ENCODE results near the gene RPL3. TPM values are rescaled to one million over a fixed set of nuclear protein-coding genes. Genes with fewer than 3 reads are reported as not detected.
"Not testable (repeated sequence)": the region's sequence is repeated elsewhere in the genome, so short reads cannot be mapped to it uniquely, and the experiment has no call there.

Gene RPL3
- total RNA-seq, 4 donors from 2014 or later, result 2,537 to 3,396 (median 3,080) TPM

- Histone ChIP-seq H3K9me3 (no peaks in the 10 kb centered on the region), H3K27me3 (no peaks in the 10 kb centered on the region), H3K27ac (peak overlapping the region; percentile 63), H3K4me1 (peaks cover 80% of the 10 kb centered on the region), H3K36me3 (no peaks in the 10 kb centered on the region), H3K4me3 (no peak overlapping the region)
- 76% methylated on average over 18 of the region's 18 CpGs for WGBS
- no peak for DNase-seq (ENCODE audit: low spot score in 2 of 2)
- no peak for TF ChIP-seq CTCF (IDR thresholded peaks at IDR 0.05)
- no peak for TF ChIP-seq POLR2AphosphoS5 (IDR thresholded peaks at IDR 0.05)
Measured at GRCh38 chr22:39360242-39360641, 40.8 kb upstream of the RPL3 start.

- H3K27me3 ChIP-seq, result no peaks in the 10 kb centered on the region
- H3K27ac ChIP-seq, result peak overlapping the region; percentile 63
- H3K36me3 ChIP-seq, result no peaks in the 10 kb centered on the region
- DNase-seq (ENCODE audit: low spot score in 2 of 2), result no peak
- peaks cover 79% of the 10 kb centered on the region for H3K4me1 ChIP-seq
- no peaks in the 10 kb centered on the region for H3K9me3 ChIP-seq
- H3K4me3 ChIP-seq, result no peak overlapping the region
- TF ChIP-seq CTCF (IDR thresholded peaks at IDR 0.05) (no peak), EP300 (IDR thresholded peaks at IDR 0.05) (no peak), POLR2A (IDR thresholded peaks at IDR 0.05) (no peak), POLR2AphosphoS5 (IDR thresholded peaks at IDR 0.05) (no peak)
- 75% methylated on average over 9 of the region's 9 CpGs for WGBS
Measured at GRCh38 chr22:39359659-39360195, 40.3 kb upstream of the RPL3 start.

- not testable (repeated sequence) for H3K4me3 ChIP-seq; H3K36me3 ChIP-seq; H3K9me3 ChIP-seq; H3K27ac ChIP-seq; DNase-seq (ENCODE audit: low spot score in 2 of 2); H3K27me3 ChIP-seq
- peaks cover 70% of the 10 kb centered on the region for H3K4me1 ChIP-seq
- WGBS, result 89% methylated on average over 13 of the region's 17 CpGs
Measured at GRCh38 chr22:39358197-39358596, 38.8 kb upstream of the RPL3 start.

GRCh38 chr22:39357110-39358108 lies 38.0 kb upstream of the RPL3 start:
- not testable (repeated sequence) for H3K4me3 ChIP-seq; H3K36me3 ChIP-seq; DNase-seq (ENCODE audit: low spot score in 2 of 2); H3K9me3 ChIP-seq; H3K27me3 ChIP-seq
- 85% methylated on average over 12 of the region's 53 CpGs for WGBS
- peaks cover 70% of the 10 kb centered on the region for H3K4me1 ChIP-seq
- peak overlapping the region; percentile 55 for H3K27ac ChIP-seq

GRCh38 chr22:39356464-39356863 lies 37.0 kb upstream of the RPL3 start:
- Histone ChIP-seq H3K4me1 (peaks cover 70% of the 10 kb centered on the region), H3K4me3 (no peak overlapping the region), H3K27ac (peak overlapping the region; percentile 64), H3K27me3 (no peaks in the 10 kb centered on the region), H3K9me3 (no peaks in the 10 kb centered on the region), H3K36me3 (no peaks in the 10 kb centered on the region)
- TF ChIP-seq POLR2A (IDR thresholded peaks at IDR 0.05) (no peak), POLR2AphosphoS5 (IDR thresholded peaks at IDR 0.05) (peak in 1 of 3 donors; percentile 76)
- DNase-seq (ENCODE audit: low spot score in 2 of 2), result no peak
- WGBS, result 60% methylated on average over 5 of the region's 5 CpGs

- H3K4me3 ChIP-seq; H3K27me3 ChIP-seq; DNase-seq (ENCODE audit: low spot score in 2 of 2); H3K9me3 ChIP-seq; H3K36me3 ChIP-seq: not testable (repeated sequence)
- Histone ChIP-seq H3K27ac (peak overlapping the region; percentile 64), H3K4me1 (peaks cover 74% of the 10 kb centered on the region)
- 93% methylated on average over 14 of the region's 14 CpGs for WGBS
Measured at GRCh38 chr22:39355805-39356204, 36.4 kb upstream of the RPL3 start.

GRCh38 chr22:39355080-39355479 lies 35.7 kb upstream of the RPL3 start:
- 84% methylated on average over 11 of the region's 12 CpGs for WGBS
- no peaks in the 10 kb centered on the region for H3K9me3 ChIP-seq
- H3K36me3 ChIP-seq, result no peaks in the 10 kb centered on the region
- H3K4me3 ChIP-seq, result no peak overlapping the region
- peaks cover 71% of the 10 kb centered on the region for H3K4me1 ChIP-seq
- DNase-seq (ENCODE audit: low spot score in 2 of 2), result no peak
- H3K27ac ChIP-seq, result peak overlapping the region; percentile 15
- H3K27me3 ChIP-seq, result no peaks in the 10 kb centered on the region
- TF ChIP-seq EP300 (IDR thresholded peaks at IDR 0.05) (no peak), CTCF (IDR thresholded peaks at IDR 0.05) (no peak), POLR2A (IDR thresholded peaks at IDR 0.05) (no peak), POLR2AphosphoS5 (IDR thresholded peaks at IDR 0.05) (no peak)
